DMS 273 (cell line): Measurements from ENCODE around the gene LATS1.
"Not testable (repeated sequence)": the region's sequence is repeated elsewhere in the genome, so short reads cannot be mapped to it uniquely, and the experiment has no call there.

Experiments used
- DNase-seq: peaks from one replicate; lab custom pipeline; 2025; ENCODE audit not compliant: unreplicated experiment; lab: John Stamatoyannopoulos, UW

The LATS1 gene

GRCh38 chr6:149672265-149672664, 45.6 kb downstream of the LATS1 start:
- not testable (repeated sequence) for DNase-seq

GRCh38 chr6:149660028-149660427, 57.9 kb downstream of the LATS1 start:
- no peak for DNase-seq

GRCh38 chr6:149657441-149657840, 60.5 kb downstream of the LATS1 start:
- no peak for DNase-seq

GRCh38 chr6:149651056-149651455, 66.8 kb downstream of the LATS1 start:
- no peak for DNase-seq

- DNase-seq: peak; percentile 95
Measured at GRCh38 chr6:149648148-149649145, 69.5 kb downstream of the LATS1 start, which contains the start of gene KATNA1. TSS of gene KATNA1 (minus strand) at chr6:149648714. CDS start at chr6:149638547, 10,167 bp downstream.

GRCh38 chr6:149646599-149646998, 71.3 kb downstream of the LATS1 start:
- DNase-seq: no peak

- no peak for DNase-seq
Measured at GRCh38 chr6:149642829-149643580, 74.9 kb downstream of the LATS1 start.

- peak; percentile 8 for DNase-seq
Measured at GRCh38 chr6:149636124-149636523, 81.8 kb downstream of the LATS1 start.

GRCh38 chr6:149634315-149634714, 83.6 kb downstream of the LATS1 start:
- no peak for DNase-seq

- DNase-seq: no peak
Measured at GRCh38 chr6:149628875-149629510, 88.9 kb downstream of the LATS1 start.

GRCh38 chr6:149627672-149628071, 90.2 kb downstream of the LATS1 start:
- DNase-seq: no peak

GRCh38 chr6:149615805-149616204, 102.1 kb downstream of the LATS1 start:
- no peak for DNase-seq

- no peak for DNase-seq
Measured at GRCh38 chr6:149614337-149614736, 103.6 kb downstream of the LATS1 start.

GRCh38 chr6:149608381-149608982, 109.4 kb downstream of the LATS1 start:
- no peak for DNase-seq
